ENCODE measurements around the gene DNAJC21. TPM values are rescaled to one million over a fixed set of nuclear protein-coding genes. Genes with fewer than 3 reads are reported as not detected.
A peak's percentile ranks its signal among the peaks of the same experiment; 100 is the strongest.
"Not testable (repeated sequence)": the region's sequence is repeated elsewhere in the genome, so short reads cannot be mapped to it uniquely, and the experiment has no call there.

The DNAJC21 gene
- polyA plus RNA-seq, 1 donor (not counting 4 experiments of a cell fraction or from before 2014, with no cell fraction given), result 29.6 TPM

DNA sequence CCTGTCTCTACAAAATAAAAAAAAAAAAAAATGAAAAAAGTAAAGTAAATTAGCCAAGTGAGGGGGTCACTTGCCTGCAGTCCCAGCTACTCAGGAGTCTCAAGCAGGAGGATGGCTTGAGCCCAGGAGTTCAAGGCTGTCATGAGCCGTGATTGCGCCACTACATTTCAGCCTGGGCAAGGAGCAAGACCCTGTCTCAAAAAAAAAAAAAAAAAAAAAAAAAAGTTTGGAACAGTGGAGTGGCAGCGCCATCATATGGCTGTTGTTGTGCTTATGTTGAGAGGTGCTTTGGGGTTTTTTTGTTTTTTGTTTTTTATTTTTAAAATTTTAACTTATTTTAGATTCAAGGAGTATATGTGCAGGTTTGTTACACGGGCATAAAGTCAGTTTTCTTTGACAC is 10.3 kb upstream of the DNAJC21 start:
- Histone ChIP-seq H3K4me1 (ENCODE audit: control insufficient read depth, extremely low read depth, insufficient read depth, low read length) (peaks cover 12% of the 10 kb centered on the region), H3K27ac (ENCODE audit: control insufficient read depth, insufficient read depth, low read length) (no peak overlapping the region), H3K9me1 (ENCODE audit: control insufficient read depth, extremely low read depth, insufficient read depth, low read length) (no peaks in the 10 kb centered on the region), H3K4me3 (ENCODE audit: control insufficient read depth in 2 of 3, extremely low read depth in 1 of 3, insufficient read depth in 2 of 3, low read depth in 1 of 3, low read length in 3 of 3) (no peak overlapping the region), H3K9me3 (ENCODE audit: control insufficient read depth, low read depth, low read length) (no peaks in the 10 kb centered on the region), H2AFZ (ENCODE audit: control insufficient read depth, low read length) (no peak overlapping the region), H3K27me3 (ENCODE audit: control insufficient read depth, extremely low read depth, insufficient read depth, low read length) (no peaks in the 10 kb centered on the region), H4K20me1 (ENCODE audit: control insufficient read depth, extremely low read depth, insufficient read depth, low read length) (no peaks in the 10 kb centered on the region), H3K9ac (ENCODE audit: control insufficient read depth, extremely low read depth, insufficient read depth, low read length) (no peak overlapping the region), H3K79me2 (ENCODE audit: control insufficient read depth, insufficient read depth, low read length) (peaks cover 49% of the 10 kb centered on the region), H3K4me2 (ENCODE audit: control insufficient read depth, extremely low read depth, insufficient read depth, low read depth, low read length) (no peak overlapping the region), H3K36me3 (ENCODE audit: control insufficient read depth in 2 of 2, extremely low read depth in 1 of 2, insufficient read depth in 2 of 2, low read length in 2 of 2) (peaks cover 4 to 5% of the 10 kb centered on the region in 2 experiments)
- no peak for FAIRE-seq
- no peak for DNase-seq (ENCODE audit: low read depth, low spot score)
- dilution Hi-C loops (cut with MboI; ENCODE audit: extremely low pct_ligation_motif_present, low sequenced_read_pairs), result no loop called here
- TF ChIP-seq, protein P1, sequence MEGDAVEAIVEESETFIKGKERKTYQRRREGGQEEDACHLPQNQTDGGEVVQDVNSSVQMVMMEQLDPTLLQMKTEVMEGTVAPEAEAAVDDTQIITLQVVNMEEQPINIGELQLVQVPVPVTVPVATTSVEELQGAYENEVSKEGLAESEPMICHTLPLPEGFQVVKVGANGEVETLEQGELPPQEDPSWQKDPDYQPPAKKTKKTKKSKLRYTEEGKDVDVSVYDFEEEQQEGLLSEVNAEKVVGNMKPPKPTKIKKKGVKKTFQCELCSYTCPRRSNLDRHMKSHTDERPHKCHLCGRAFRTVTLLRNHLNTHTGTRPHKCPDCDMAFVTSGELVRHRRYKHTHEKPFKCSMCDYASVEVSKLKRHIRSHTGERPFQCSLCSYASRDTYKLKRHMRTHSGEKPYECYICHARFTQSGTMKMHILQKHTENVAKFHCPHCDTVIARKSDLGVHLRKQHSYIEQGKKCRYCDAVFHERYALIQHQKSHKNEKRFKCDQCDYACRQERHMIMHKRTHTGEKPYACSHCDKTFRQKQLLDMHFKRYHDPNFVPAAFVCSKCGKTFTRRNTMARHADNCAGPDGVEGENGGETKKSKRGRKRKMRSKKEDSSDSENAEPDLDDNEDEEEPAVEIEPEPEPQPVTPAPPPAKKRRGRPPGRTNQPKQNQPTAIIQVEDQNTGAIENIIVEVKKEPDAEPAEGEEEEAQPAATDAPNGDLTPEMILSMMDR (optimal IDR thresholded peaks at IDR 0.05 in 1 of 3, IDR thresholded peaks at IDR 0.05 in 1 of 3, conservative IDR thresholded peaks at IDR 0.05 in 1 of 3; ENCODE audit: extremely low read depth in 1 of 3, insufficient read depth in 2 of 3, low read length in 3 of 3), result no peak
- no peak for TF ChIP-seq EZH2 (IDR thresholded peaks at IDR 0.05; ENCODE audit: low read length)

DNA sequence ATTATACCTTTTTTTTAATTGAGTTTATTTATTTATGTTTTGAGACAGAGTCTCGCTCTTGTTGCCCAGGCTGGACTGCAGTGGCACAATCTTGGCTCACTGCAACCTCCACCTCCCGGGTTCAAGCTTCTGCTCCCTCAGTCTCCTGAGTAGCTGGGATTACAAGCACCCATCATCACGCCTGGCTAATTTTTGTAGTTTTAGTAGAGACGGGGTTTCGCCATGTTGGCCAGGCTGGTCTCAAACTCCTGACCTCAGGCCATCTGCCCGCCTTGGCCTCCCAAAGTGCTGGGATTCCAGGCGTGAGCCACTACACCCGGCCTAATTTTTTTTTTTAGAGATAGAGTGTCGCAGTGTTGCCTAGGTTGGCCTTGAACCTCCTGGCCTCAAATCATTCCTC is 6.1 kb upstream of the DNAJC21 start:
- H3K9me3 ChIP-seq (ENCODE audit: control insufficient read depth, low read depth, low read length); DNase-seq (ENCODE audit: low read depth, low spot score); H3K4me2 ChIP-seq (ENCODE audit: control insufficient read depth, extremely low read depth, insufficient read depth, low read depth, low read length); FAIRE-seq; H3K27me3 ChIP-seq (ENCODE audit: control insufficient read depth, extremely low read depth, insufficient read depth, low read length); H3K9ac ChIP-seq (ENCODE audit: control insufficient read depth, extremely low read depth, insufficient read depth, low read length); H3K9me1 ChIP-seq (ENCODE audit: control insufficient read depth, extremely low read depth, insufficient read depth, low read length); H3K4me3 ChIP-seq (ENCODE audit: control insufficient read depth in 2 of 3, extremely low read depth in 1 of 3, insufficient read depth in 2 of 3, low read depth in 1 of 3, low read length in 3 of 3); H4K20me1 ChIP-seq (ENCODE audit: control insufficient read depth, extremely low read depth, insufficient read depth, low read length); dilution Hi-C loops (cut with MboI; ENCODE audit: extremely low pct_ligation_motif_present, low sequenced_read_pairs); H2AFZ ChIP-seq (ENCODE audit: control insufficient read depth, low read length); H3K36me3 ChIP-seq (ENCODE audit: control insufficient read depth in 2 of 2, extremely low read depth in 1 of 2, insufficient read depth in 2 of 2, low read length in 2 of 2): not testable (repeated sequence)
- H3K79me2 ChIP-seq (ENCODE audit: control insufficient read depth, insufficient read depth, low read length), result peaks cover 21% of the 10 kb centered on the region
- peaks cover 15% of the 10 kb centered on the region for H3K4me1 ChIP-seq (ENCODE audit: control insufficient read depth, extremely low read depth, insufficient read depth, low read length)
- H3K27ac ChIP-seq (ENCODE audit: control insufficient read depth, insufficient read depth, low read length), result peak overlapping the region; percentile 16

All from keratinocyte (primary cell).